Mucosa of descending colon (tissue), 3 donors: ENCODE measurements around the gene FLOT2. TPM values are rescaled to one million over a fixed set of nuclear protein-coding genes. Genes with fewer than 3 reads are reported as not detected.
A peak's percentile ranks its signal among the peaks of the same experiment; 100 is the strongest.

Experiments
- ATAC-seq: fragments of 200-7000 bp; cut with Tn5 transposase; one replicate; pipeline ENCODE4 v1.9.1; 2020; ENCODE audit warnings: mild to moderate bottlenecking, moderate library complexity
- DNase-seq, 3 donors: peaks; one replicate each; pipeline ENCODE4 v3.0.0-alpha.2; 2020
- H3K36me3 ChIP-seq: fragments of 200-600 bp; one replicate; pipeline ENCODE4 v1.8.0; 2021; ENCODE audit warnings: low read depth, mild to moderate bottlenecking
- H3K4me1 ChIP-seq: fragments of 200-600 bp; one replicate; pipeline ENCODE4 v1.8.0; 2021; ENCODE audit warnings: low read depth, mild to moderate bottlenecking
- H3K4me3 ChIP-seq: fragments of 200-600 bp; one replicate; pipeline ENCODE4 v1.8.0; 2021; ENCODE audit warnings: mild to moderate bottlenecking
- H3K9me3 ChIP-seq: fragments of 200-600 bp; one replicate; pipeline ENCODE4 v1.8.0; 2021; ENCODE audit warnings: mild to moderate bottlenecking
- intact Hi-C, 2 donors: fragments of 100-400 bp; cut with DNase I in 1 of 2; cut with micrococcal nuclease in 1 of 2; formaldehyde crosslinking; loops; one replicate each; pipeline versions ENCODE4 v1.11.0 to v1.11.1; 2022; cut with DNase I, micrococcal nuclease
- total RNA-seq, 3 donors: library from RNA; stranded (reverse); fragmentation: NEBNext Ultra II Directional in 2 of 3; extraction: Animal tissue kit (Norgen Biotek cat#: 25700) in 2 of 3; gene quantifications; one replicate each; pipeline versions ENCODE4 v1.2.1 to v1.2.4, GENCODE V29; 2021 to 2023
- TF ChIP-seq, protein P1 (sequence below): fragments of 200-600 bp; IDR thresholded peaks from one replicate; pipeline ENCODE4 v1.8.0; 2022; ENCODE audit warnings: antibody characterized with exemption, mild to moderate bottlenecking
- donor health status: DM: no; HTN: no; CAD: no; lungs with moderate emphysema.
- donor health status: DM: no; HTN: no; CAD: no.
- donor health status: DM: no; HTN: yes; CAD: no.

FLOT2 gene
- total RNA-seq, 3 donors from 2014 or later, result 87.9 to 98.0 (median 89.8) TPM

DNA sequence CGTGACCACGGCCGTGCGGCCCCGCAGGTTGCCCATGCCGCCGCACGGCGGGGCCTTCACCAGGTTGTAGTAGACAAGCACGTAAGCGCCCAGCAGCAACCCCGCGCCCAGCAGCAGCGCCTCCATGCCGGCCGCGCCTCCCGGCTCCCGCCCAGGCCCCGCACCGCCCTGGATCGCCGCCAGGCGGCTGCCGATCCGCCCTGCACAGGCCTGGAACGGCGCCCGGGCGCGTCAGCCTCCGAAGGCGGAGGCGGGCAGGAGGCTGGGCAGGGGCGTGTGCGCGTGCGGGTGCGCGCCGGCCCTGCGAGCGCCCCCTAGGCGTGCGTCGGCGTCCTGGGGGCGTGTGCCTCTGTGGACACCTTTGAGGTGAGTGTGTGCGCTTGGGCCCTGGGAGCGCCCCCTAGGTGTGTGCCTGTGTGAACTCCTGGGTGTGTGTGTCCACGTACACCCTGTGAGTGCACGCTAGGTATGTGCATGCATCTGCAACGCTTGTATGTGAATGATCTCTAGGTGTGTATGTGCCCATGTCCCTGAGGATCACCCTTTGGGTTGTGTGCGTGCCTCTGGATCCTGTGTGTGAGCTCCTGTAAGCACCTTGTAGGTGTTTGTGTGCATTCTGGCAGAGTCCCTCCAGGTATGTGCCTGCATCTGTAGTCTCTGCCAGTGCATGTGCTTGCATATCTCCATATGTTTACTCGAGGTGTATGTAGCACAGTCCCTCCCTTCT lies 5.4 kb upstream of the FLOT2 start, which contains the start of gene DHRS13:
DHRS13 (minus strand) TSS at position 261 of the 727 bp plus-strand sequence; CDS start at position 126, 135 bp downstream.
- H3K4me3 ChIP-seq, result peak within 1 kb of the TSS; percentile 56
- peak; percentile 95 to 97 (median 95) for DNase-seq
- H3K36me3 ChIP-seq, result no peaks in the 10 kb centered on the region
- intact Hi-C loops, result no loop called here
- peak; percentile 95 for ATAC-seq
- no peaks in the 10 kb centered on the region for H3K9me3 ChIP-seq
- TF ChIP-seq, protein P1, sequence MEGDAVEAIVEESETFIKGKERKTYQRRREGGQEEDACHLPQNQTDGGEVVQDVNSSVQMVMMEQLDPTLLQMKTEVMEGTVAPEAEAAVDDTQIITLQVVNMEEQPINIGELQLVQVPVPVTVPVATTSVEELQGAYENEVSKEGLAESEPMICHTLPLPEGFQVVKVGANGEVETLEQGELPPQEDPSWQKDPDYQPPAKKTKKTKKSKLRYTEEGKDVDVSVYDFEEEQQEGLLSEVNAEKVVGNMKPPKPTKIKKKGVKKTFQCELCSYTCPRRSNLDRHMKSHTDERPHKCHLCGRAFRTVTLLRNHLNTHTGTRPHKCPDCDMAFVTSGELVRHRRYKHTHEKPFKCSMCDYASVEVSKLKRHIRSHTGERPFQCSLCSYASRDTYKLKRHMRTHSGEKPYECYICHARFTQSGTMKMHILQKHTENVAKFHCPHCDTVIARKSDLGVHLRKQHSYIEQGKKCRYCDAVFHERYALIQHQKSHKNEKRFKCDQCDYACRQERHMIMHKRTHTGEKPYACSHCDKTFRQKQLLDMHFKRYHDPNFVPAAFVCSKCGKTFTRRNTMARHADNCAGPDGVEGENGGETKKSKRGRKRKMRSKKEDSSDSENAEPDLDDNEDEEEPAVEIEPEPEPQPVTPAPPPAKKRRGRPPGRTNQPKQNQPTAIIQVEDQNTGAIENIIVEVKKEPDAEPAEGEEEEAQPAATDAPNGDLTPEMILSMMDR, result peak; percentile 92
- H3K4me1 ChIP-seq, result peaks cover 31% of the 10 kb centered on the region

DNA sequence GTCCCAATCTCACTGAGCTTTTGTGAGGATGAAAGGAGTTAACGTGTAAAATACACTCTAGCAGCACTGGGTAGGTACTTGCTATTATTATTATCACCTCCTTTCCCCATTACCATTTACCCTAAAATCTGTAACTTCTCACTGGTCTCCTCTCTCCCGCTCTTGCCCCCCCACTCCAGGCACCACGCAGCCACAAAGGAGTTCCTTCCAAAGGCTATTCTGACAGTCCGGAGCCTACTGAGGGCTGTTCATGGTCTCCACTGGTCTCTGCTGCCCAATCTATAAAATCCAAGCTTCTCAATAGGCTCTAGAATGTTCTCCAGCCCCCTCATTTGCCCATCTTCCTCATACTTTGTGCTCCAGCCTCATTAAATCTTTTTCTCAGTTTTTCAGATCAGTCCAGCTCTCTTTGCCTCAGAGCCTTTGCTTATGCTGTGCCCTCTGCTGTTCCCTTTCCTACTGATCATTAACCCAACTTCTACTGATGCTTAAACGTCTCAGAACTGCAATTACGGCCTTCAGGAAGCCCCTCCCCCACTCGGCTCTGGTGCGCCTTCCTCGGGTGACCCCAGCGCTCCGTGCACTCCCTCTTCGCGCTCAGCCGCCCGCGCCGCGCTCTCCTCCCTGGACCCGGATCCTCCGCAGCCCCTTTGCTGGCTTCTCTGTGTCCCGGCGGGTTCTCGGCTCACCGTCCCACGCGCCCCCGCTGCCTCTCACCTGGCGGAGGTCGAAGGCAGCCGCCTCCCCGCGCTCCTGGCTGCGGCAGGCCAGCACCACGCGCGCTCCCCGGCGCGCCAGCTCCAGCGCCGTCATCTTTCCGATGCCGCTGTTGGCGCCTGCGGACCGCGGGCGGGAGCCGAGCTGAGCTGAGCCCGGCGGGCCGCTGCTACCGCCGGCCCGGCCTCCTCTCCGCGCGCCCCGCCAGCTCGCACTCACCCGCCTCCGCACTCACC lies 4.6 kb upstream of the FLOT2 start:
- Histone ChIP-seq H3K9me3 (no peaks in the 10 kb centered on the region), H3K36me3 (no peaks in the 10 kb centered on the region), H3K4me3 (peak overlapping the region; percentile 56), H3K4me1 (peaks cover 25% of the 10 kb centered on the region)
- DNase-seq (peak; percentile 75 to 78 (median 76)), ATAC-seq (peak; percentile 53)
- TF ChIP-seq, protein P1, result no peak
- intact Hi-C loops, result no loop called here

DNA sequence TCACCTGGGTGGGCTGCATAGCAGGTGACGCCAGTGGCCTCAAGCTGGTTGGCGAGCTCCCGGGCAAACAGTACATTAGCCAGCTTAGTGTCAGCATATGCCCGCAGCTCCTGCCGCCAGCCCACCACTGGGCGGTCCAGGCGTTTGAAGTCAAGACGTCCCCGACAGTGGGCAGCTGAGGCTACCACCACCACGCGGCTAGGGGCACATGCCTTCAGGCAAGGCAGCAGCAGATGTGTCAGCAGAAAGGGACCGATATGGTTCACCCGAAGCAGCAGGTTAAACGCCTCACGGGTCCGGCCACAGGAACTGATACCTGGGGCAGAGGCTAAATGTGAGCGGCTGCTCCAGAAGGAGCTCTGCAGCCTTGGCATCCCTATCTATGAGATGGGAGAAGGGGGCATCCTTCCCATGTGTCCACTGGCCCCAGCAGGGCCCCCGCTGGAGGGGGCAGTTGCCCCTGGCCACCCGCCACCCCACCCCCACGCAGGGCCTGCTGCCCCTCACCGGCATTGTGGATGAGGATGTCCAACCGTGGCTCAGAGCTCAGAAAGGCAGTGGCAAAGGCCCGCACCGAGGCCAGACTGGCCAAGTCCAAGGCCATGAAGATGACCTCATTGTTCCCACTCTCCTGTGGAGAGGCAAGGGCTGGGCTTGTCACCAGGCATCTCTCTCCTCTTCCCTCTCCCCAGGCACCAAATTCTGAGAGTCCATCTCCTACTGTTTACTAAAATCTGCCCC lies 3.6 kb upstream of the FLOT2 start:
- no peak for DNase-seq
- H3K4me3 ChIP-seq, result no peak overlapping the region
- ATAC-seq, result no peak
- H3K4me1 ChIP-seq, result peaks cover 29% of the 10 kb centered on the region
- H3K9me3 ChIP-seq, result no peaks in the 10 kb centered on the region
- TF ChIP-seq, protein P1, result no peak
- intact Hi-C loops, result no loop called here
- H3K36me3 ChIP-seq, result no peaks in the 10 kb centered on the region

DNA sequence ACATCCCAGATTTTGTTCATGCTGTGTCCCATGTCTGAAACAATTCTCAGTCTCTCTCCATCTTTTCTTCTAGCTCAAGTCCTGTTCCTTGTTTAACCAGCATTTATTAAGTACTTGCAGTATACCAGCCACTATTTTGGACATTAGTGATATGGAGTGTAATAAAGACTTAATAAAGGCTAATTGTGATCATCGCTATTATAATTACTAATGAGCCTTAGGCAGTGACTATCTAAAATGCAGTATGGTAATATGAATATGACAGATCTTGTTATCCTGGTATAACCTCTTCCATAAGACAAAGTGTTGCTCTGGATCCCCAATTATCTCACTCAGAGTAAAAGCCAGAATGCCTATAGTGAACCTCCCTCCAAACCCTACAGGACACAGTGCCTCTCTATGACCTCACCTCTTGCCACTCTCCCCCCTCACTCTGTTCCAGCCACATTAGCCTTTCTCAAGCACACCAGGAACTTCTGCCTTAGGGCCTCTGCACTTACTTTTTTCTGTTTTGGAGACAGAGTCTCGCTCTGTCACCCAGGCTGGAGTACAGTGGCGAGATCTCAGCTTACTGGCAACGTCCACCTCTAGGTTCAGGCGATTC lies 1.8 kb upstream of the FLOT2 start:
- TF ChIP-seq, protein P1, result no peak
- no peak overlapping the region for H3K4me3 ChIP-seq
- DNase-seq, result no peak
- peaks cover 23% of the 10 kb centered on the region for H3K4me1 ChIP-seq
- H3K9me3 ChIP-seq, result no peaks in the 10 kb centered on the region
- H3K36me3 ChIP-seq, result no peaks in the 10 kb centered on the region
- no peak for ATAC-seq
- intact Hi-C loops, result no loop called here

DNA sequence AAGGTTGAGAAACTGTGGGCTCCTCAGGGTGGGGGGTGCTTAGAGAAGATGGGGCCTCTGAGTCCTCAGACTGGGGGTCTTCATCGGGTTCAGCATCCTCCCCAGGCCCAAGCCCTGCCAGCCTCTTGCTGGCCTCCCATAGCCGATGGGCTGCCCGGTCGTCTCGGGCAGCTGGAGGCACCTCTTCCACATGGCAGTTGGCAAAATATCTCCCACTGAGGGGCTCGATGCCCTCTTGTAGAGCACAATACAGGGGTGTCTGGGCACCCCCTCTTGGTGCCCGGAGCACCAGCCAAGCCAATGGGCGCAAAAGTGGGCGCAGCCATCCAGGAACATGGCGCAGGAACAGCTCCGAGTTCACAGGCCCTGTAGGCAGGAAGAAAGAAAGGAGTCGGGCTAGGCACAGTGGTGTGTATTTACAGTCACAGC lies 1.0 kb upstream of the FLOT2 start:
- H3K36me3 ChIP-seq, result no peaks in the 10 kb centered on the region
- intact Hi-C loops, result no loop called here
- peaks cover 27% of the 10 kb centered on the region for H3K4me1 ChIP-seq
- TF ChIP-seq, protein P1, result no peak
- DNase-seq (no peak), ATAC-seq (no peak)
- H3K9me3 ChIP-seq, result no peaks in the 10 kb centered on the region
- no peak overlapping the region for H3K4me3 ChIP-seq
